NCI-H524 treated with DMSO at 0.1 percent for 48 hours (cell line): ENCODE measurements around the gene BBX.
"Not testable (repeated sequence)": the region's sequence is repeated elsewhere in the genome, so short reads cannot be mapped to it uniquely, and the experiment has no call there.

Experiments
- DNase-seq: peaks from one replicate; lab custom pipeline; 2025; lab: John Stamatoyannopoulos, UW

The BBX gene

GRCh38 chr3:107542665-107543064, 19.9 kb downstream of the BBX start:
- no peak for DNase-seq

- peak; percentile 14 for DNase-seq
Observed at GRCh38 chr3:107543666-107544065, 20.9 kb downstream of the BBX start.

GRCh38 chr3:107545680-107546120, 22.9 kb downstream of the BBX start:
- DNase-seq = no peak

GRCh38 chr3:107548601-107549000, 25.8 kb downstream of the BBX start:
- DNase-seq = no peak

GRCh38 chr3:107555359-107555758, 32.6 kb downstream of the BBX start:
- no peak for DNase-seq

GRCh38 chr3:107557743-107558142, 35.0 kb downstream of the BBX start:
- no peak for DNase-seq

- DNase-seq = no peak
Observed at GRCh38 chr3:107560166-107560565, 37.4 kb downstream of the BBX start.

GRCh38 chr3:107561980-107562379, 39.2 kb downstream of the BBX start:
- no peak for DNase-seq

- DNase-seq = no peak
Observed at GRCh38 chr3:107562969-107563529, 40.3 kb downstream of the BBX start.

GRCh38 chr3:107565244-107565643, 42.5 kb downstream of the BBX start:
- DNase-seq = not testable (repeated sequence)

- DNase-seq = not testable (repeated sequence)
Observed at GRCh38 chr3:107571089-107571488, 48.3 kb downstream of the BBX start.

- DNase-seq = not testable (repeated sequence)
Observed at GRCh38 chr3:107571492-107571891, 48.7 kb downstream of the BBX start.

- no peak for DNase-seq
Observed at GRCh38 chr3:107574650-107575049, 51.9 kb downstream of the BBX start.

- no peak for DNase-seq
Observed at GRCh38 chr3:107578091-107578490, 55.3 kb downstream of the BBX start.

GRCh38 chr3:107578523-107578922, 55.8 kb downstream of the BBX start:
- DNase-seq = no peak

GRCh38 chr3:107579371-107579770, 56.6 kb downstream of the BBX start:
- DNase-seq = no peak

GRCh38 chr3:107581230-107581629, 58.5 kb downstream of the BBX start:
- DNase-seq = no peak

- DNase-seq = no peak
Observed at GRCh38 chr3:107588217-107588616, 65.5 kb downstream of the BBX start.

GRCh38 chr3:107589454-107589853, 66.7 kb downstream of the BBX start:
- DNase-seq = no peak

GRCh38 chr3:107590786-107591185, 68.0 kb downstream of the BBX start:
- DNase-seq = no peak

- no peak for DNase-seq
Observed at GRCh38 chr3:107592073-107592472, 69.3 kb downstream of the BBX start.

GRCh38 chr3:107594870-107595269, 72.1 kb downstream of the BBX start:
- DNase-seq = no peak

- DNase-seq = no peak
Observed at GRCh38 chr3:107596639-107597038, 73.9 kb downstream of the BBX start.

- DNase-seq = peak; percentile 90
Observed at GRCh38 chr3:107598926-107599771, 76.4 kb downstream of the BBX start.
